Non-pigmented ciliary epithelial cell (primary cell): ENCODE results near the gene DSE.

Experiments
- DNase-seq: peaks from one replicate; pipeline ENCODE4 v3.0.0-alpha.2; 2010; ENCODE audit warnings: low read depth

DSE gene

GRCh38 chr6:116447052-116447451 is 76.3 kb downstream of the DSE start:
- DNase-seq: no peak

DNA sequence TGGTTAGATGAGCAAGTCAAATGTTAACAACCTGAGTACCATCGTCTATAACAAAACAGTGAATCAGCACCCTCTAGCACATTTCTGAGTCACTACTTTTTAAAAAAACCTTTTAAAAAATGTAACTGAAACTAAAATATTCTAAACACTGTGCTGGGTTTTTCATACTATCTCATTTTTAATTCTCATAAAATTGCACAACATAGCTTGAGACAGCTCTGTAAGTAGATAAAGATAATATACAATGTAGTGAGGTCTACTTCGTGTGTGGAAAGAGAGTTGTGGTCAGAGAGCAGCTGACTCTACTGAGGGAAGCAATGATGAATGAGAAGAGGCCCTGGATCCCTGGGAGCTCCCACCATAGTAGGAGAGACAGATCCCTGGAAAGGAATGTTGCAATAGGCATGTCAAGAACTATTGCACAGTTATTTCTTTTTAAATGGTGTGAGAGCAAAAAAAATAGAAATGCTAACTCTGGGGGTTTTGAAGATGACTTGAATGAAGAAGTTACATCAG is 76.8 kb downstream of the DSE start:
- peak; percentile 78 for DNase-seq

- DNase-seq: no peak
Observed at GRCh38 chr6:116449565-116449964, 78.8 kb downstream of the DSE start.

GRCh38 chr6:116450185-116450710 is 79.5 kb downstream of the DSE start:
- no peak for DNase-seq

DNA sequence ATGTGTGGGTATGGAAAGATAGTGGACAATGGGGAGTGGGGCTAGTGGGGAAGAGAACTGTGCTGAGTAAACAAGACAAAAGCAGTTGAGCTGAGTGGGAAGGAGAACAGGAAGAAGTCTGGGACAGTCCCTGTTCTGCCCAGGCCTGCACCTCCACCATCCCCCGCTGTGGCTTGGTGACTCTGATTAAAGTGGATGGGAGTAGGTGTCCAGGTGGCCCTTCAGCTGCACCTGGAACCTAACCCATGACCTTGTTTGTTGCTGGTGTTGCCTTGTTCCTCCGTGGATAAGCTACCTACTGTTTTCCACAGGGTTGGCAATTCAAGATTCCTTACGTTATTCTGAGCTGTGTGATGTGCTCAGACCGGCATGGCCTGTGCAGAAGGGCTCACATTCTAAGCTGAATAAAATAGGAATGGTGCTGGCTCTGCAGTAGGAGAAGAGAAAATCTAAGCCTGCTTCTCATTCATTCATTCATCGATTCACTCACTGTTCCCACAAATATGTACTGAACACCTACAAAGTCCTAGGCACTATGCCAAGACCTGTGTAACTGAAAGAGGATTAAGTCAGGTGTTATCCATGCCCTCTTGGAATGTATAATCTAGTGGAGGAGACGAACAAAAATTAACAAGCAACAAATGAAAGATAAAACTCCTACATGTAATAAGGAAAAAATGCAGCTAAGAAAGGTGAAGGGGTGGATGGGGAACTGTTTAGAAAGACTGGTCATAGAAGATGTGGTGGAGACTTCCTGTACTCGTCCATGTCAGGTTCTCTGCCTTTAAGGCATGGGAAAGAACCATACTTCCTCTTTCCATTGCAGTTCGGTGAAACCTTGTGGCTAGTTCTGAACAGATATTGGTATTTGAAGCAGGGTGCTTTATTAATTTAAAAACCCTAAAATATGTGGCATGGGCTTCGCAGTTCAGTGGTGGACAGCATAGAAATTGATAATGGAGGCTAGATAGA is 80.3 kb downstream of the DSE start:
- no peak for DNase-seq

GRCh38 chr6:116451916-116452315 is 81.2 kb downstream of the DSE start:
- DNase-seq: no peak

GRCh38 chr6:116452531-116452930 is 81.8 kb downstream of the DSE start:
- DNase-seq: no peak

DNA sequence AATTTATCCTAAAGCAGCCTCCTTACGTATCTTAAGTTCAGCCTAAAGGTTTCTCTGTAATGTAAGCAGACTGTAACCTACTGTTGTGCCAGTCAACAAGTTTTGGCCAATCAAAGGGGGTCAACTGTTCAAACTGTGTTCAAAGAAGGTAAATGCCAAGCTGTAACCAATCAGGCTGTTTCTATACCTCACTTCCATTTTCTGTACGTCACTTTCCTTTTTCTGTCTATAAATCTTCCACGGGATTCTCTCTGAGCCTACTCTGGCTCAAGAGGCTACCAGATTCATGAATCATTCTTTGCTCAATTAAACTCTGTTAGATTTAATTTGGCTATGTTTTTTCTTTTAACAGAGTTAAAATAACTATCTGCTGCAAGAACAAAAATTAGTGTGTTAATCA is 85.4 kb downstream of the DSE start:
- no peak for DNase-seq

DNA sequence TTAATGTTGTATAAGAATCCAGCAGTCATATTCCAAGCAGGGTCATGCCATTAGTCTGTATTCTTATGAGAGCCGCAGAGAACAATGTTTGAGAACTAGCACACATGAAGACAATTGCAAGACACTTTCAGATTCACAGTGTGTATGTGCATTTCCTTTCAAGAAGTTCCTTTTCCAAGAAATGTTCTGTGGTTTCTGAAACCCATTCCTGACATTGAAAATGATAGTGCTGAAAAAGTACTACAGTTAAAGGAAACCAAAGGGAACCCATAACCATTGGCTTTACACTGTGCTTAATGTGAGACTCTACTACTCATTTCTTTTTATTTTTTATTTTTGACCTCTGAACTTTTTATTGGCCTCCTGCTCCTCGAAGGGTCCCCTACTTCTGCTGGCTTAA is 86.2 kb downstream of the DSE start:
- DNase-seq: no peak

DNA sequence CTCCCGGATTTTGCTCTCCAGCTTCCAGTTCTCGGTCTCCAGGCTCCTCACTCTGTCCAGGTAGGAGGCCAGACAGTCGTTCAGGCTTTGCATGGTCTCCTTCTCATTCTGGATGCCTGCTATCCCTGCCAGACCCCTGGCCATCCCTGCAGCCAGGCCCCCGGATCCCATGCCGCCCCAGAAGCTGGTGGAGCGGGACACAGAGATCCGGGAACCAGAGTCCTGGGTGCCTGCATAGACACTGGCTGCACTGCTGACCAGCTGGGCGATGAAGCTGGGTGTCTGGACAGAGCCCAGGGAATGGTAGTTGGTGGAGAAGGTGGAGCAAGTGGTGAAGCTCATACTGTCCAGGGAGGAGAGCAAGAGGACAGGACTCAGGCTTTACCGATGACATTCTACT is 87.5 kb downstream of the DSE start:
- DNase-seq: no peak

GRCh38 chr6:116459927-116460326 is 89.2 kb downstream of the DSE start:
- DNase-seq: no peak

DNA sequence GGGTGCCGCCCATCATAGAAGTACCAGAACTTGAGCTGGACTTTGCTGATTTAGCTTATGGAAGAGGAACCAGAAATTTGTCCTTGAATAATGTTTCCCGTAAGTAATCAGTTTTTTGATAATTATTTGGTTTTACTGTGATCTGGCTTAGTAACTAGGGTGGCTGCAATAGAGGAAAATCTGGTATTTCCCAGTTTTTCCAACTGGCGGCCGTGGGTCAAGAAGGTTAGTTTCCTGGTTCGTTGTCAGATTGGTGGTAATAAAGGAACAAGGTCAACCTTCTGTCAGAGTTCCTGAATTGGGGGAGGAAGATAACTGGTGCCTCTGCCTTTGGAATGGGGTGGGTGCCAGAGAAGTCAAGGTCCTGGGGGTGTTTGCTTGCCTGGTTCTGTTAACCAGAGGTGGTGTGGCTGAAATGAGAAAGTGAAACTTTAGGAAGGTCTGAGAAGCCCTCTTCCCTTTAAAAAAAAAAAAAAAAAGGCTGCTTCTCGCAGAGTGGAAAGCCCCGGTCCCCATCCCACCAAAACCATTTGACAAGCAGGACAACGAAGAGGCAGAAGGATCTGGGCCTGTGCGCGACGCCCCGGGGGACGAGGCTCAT is 90.7 kb downstream of the DSE start, which contains the start of gene CALHM6:
Gene CALHM6 (plus strand): TSS at position 45 of the 601 bp plus-strand sequence. CDS start 555 bp downstream, at position 600.
- DNase-seq: no peak

GRCh38 chr6:116461932-116462885 is 91.5 kb downstream of the DSE start:
- DNase-seq: no peak

DNA sequence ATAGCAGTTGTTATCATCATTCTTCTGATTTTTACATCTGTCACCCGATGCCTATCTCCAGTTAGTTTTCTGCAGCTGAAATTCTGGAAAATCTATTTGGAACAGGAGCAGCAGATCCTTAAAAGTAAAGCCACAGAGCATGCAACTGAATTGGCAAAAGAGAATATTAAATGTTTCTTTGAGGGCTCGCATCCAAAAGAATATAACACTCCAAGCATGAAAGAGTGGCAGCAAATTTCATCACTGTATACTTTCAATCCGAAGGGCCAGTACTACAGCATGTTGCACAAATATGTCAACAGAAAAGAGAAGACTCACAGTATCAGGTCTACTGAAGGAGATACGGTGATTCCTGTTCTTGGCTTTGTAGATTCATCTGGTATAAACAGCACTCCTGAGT is 92.6 kb downstream of the DSE start:
- no peak for DNase-seq

DNA sequence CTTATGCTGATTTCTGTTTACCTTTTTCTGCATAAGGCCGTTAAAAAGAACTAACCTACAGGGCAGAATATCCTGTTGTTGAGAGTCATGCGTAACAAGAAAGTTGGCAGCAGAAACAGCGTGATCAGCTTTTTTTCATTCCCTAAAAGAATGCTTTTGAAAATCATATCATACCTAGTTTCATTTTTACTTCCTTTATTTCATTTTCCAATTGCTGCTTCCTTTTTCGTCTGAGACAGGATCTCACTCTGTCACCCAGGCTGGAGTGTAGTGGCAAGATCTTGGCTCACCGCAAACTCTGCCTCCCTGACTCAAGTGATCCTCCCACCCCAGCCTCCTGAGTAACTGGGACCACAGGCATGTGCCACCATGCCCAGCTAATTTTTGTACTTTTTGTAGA is 94.5 kb downstream of the DSE start:
- DNase-seq: no peak

- DNase-seq: no peak
Observed at GRCh38 chr6:116467096-116467495, 96.3 kb downstream of the DSE start.

GRCh38 chr6:116467514-116467913 is 96.8 kb downstream of the DSE start:
- DNase-seq: no peak

- no peak for DNase-seq
Observed at GRCh38 chr6:116468293-116468692, 97.5 kb downstream of the DSE start.

DNA sequence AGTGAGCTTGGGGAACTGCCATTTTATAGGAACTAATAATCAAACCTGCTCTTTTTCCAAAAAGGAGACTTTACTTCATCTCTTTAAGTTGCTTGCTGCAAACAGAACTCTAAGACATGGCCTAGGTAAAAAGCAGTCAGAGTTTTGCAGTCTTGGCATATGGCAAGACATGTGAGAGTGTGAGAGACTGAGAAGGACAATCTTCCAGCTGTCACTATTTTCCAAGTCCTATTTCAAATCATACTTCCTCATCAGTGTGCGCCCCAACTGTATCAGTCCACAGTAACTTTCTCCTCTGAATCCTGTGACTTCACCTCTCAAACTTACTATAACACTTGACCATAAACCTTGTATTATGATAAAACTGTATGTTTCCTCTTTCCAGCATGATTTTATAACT is 100.8 kb downstream of the DSE start:
- no peak for DNase-seq

GRCh38 chr6:116472706-116473105 is 102.0 kb downstream of the DSE start:
- no peak for DNase-seq

- DNase-seq: no peak
Observed at GRCh38 chr6:116475141-116475540, 104.4 kb downstream of the DSE start.
